Vagina (tissue), 2 donors: Measurements from ENCODE around the gene PPP2R2D. TPM values are rescaled to one million over a fixed set of nuclear protein-coding genes. Genes with fewer than 3 reads are reported as not detected.

ENCODE experiments used
- DNase-seq, 2 donors: peaks; one replicate each; pipeline ENCODE4 v3.0.0-alpha.2; 2017; ENCODE audit errors: extremely low spot score in 2 of 2
- H3K27ac ChIP-seq: fragments of 200-600 bp; sonication (generic); one replicate; pipeline ENCODE4 v1.5.1; 2019
- H3K27me3 ChIP-seq: fragments of 200-600 bp; sonication (generic); one replicate; pipeline ENCODE4 v1.5.1; 2019
- H3K36me3 ChIP-seq, 2 donors: fragments of 200-600 bp; sonication (generic); one replicate each; pipeline ENCODE4 v1.5.1; 2017 to 2019
- H3K4me1 ChIP-seq: fragments of 200-600 bp; sonication (generic); one replicate; pipeline ENCODE4 v1.5.1; 2019
- H3K4me3 ChIP-seq, 2 donors: fragments of 200-600 bp; sonication (generic); 1 replicate in 1 of 2; 2 replicates in 1 of 2; pipeline ENCODE4 v1.5.1; 2016 to 2019
- H3K9me3 ChIP-seq: fragments of 200-600 bp; sonication (generic); one replicate; pipeline ENCODE4 v1.5.1; 2019
- CTCF ChIP-seq, 3 experiments: fragments of 450-650 bp in 2 of 3; fragments of 200-600 bp in 1 of 3; sonication (generic) in 1 of 3; IDR thresholded peaks; one replicate each; pipeline ENCODE4 v1.5.1; 2017 to 2019; ENCODE audit warnings: antibody characterized with exemption in 3 of 3, mild to moderate bottlenecking in 2 of 3, moderate library complexity in 2 of 3
- POLR2A ChIP-seq, 2 donors: fragments of 450-650 bp; IDR thresholded peaks; one replicate each; pipeline ENCODE4 v1.6.1; 2017; ENCODE audit warnings: antibody characterized with exemption in 2 of 2, mild to moderate bottlenecking in 2 of 2, moderate library complexity in 2 of 2
- POLR2AphosphoS5 ChIP-seq, 2 donors: sonication (generic); formaldehyde crosslinking; IDR thresholded peaks; one replicate each; pipeline ENCODE4 v1.9.0; 2017; ENCODE audit warnings: antibody characterized with exemption in 2 of 2, mild to moderate bottlenecking in 2 of 2, low read depth in 1 of 2; ENCODE audit not compliant: insufficient read depth in 1 of 2
- intact Hi-C: fragments of 100-400 bp; cut with DNase I; formaldehyde crosslinking; loops from one replicate; pipeline ENCODE4 v1.15.1; 2023
- total RNA-seq: library from RNA; depleted of rRNA; stranded (reverse); fragments of >200 nt; gene quantifications from one replicate; pipeline ENCODE4 v1.2.3, GENCODE V29; 2016

The PPP2R2D gene
- total RNA-seq, 1 donor from 2014 or later, result 49.4 TPM

DNA sequence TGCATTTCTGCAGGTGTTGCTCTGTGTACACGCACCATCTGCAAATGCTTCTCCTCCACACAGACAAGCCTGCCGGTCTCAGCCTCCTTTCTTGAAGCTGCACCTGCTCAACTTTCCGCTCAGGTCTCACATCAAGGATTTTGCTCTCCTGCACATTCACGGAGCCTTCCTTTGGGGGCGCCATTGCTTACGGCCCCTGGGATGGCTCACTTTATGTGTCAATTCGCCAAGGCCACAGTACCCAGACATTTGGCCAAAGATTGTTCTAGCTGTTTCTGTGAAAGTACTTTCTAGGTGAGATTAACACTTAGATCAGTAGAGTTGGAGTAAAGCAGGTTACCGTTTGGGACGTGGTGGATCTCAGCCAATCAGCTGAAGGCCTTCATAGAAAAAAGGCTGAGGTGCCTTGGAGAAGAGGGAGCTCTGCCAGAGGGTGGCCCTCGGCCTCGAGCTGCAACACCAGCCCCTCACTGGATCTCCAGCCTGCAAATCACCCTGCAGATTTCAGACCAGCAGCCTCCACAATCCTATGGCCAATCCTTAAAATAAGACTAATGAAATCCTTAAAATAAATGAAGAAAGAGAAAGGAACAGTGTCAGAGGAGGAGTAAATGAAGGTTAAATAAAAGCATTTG lies 39.9 kb upstream of the PPP2R2D start:
- no peaks in the 10 kb centered on the region for H3K36me3 ChIP-seq
- no peak for DNase-seq
- H3K4me3 ChIP-seq, result no peak overlapping the region
- no peaks in the 10 kb centered on the region for H3K9me3 ChIP-seq
- no peaks in the 10 kb centered on the region for H3K27me3 ChIP-seq
- H3K27ac ChIP-seq, result no peak overlapping the region
- no peaks in the 10 kb centered on the region for H3K4me1 ChIP-seq
- TF ChIP-seq POLR2AphosphoS5 (IDR thresholded peaks at IDR 0.05; ENCODE audit: insufficient read depth in 1 of 2, low read depth in 1 of 2) (no peak), POLR2A (IDR thresholded peaks at IDR 0.05) (no peak), CTCF (IDR thresholded peaks at IDR 0.05) (no peak)
- intact Hi-C loops, result no loop called here

DNA sequence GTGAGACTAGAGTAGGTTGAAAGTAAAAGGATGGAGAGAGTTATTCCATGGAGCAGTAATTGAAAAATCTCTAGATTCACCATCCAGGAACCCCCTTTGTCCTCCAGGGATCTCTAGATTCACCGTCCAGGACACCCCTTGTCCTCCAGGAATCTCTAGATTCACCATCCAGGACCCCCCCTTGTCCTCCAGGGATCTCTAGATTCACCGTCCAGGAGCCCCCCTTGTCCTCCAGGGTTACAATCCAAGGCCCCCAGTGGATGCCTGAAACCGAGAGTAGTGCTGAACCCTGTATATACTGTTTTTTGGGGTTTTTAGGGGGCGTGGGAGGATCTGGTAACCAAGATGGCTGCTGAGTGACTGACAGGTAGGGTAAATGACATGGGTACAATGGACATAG lies 38.3 kb upstream of the PPP2R2D start:
- DNase-seq, result no peak
- intact Hi-C loops, result no loop called here
- H3K27ac ChIP-seq, result no peak overlapping the region
- no peaks in the 10 kb centered on the region for H3K9me3 ChIP-seq
- TF ChIP-seq POLR2AphosphoS5 (IDR thresholded peaks at IDR 0.05; ENCODE audit: insufficient read depth in 1 of 2, low read depth in 1 of 2), result no peak
- TF ChIP-seq CTCF (IDR thresholded peaks at IDR 0.05), result no peak
- TF ChIP-seq POLR2A (IDR thresholded peaks at IDR 0.05), result no peak
- no peaks in the 10 kb centered on the region for H3K36me3 ChIP-seq
- H3K27me3 ChIP-seq, result no peaks in the 10 kb centered on the region
- H3K4me1 ChIP-seq, result no peaks in the 10 kb centered on the region
- H3K4me3 ChIP-seq, result no peak overlapping the region

DNA sequence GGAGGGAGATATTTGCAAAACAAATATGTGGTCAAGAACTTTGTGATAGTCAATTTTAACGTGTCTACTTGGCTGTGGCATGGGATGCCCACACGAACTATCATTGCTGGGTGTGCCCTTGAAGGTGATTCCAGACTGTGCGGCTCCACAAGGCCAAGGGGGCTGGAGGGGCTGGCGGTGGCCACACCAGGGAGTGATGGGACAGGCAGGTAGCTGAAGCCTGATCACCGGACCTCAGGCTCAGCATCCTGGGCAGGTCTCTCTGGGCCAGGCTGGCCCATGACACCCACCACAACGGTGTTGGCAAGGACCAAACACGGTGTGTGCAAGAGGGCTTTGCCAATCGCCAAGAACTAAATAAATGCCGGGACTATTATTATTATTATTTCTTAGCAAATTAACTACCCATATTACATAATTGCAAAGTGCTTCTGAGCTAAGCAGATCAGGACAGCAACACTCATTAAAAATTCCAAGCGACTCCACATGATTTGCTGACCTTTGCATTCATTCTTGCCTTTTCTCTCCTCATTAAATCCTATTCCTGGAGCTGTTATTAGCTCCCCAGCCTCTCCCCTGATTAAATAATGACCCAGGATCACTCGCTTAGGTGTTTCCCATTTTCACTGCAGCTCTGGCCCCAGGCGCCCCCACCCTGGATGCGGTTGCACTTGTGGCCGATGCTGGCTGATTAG lies 35.4 kb upstream of the PPP2R2D start:
- Histone ChIP-seq H3K9me3 (no peaks in the 10 kb centered on the region), H3K36me3 (no peaks in the 10 kb centered on the region), H3K4me3 (no peak overlapping the region), H3K27me3 (no peaks in the 10 kb centered on the region), H3K27ac (no peak overlapping the region), H3K4me1 (no peaks in the 10 kb centered on the region)
- TF ChIP-seq POLR2AphosphoS5 (IDR thresholded peaks at IDR 0.05; ENCODE audit: insufficient read depth in 1 of 2, low read depth in 1 of 2), result no peak
- no peak for TF ChIP-seq CTCF (IDR thresholded peaks at IDR 0.05)
- no peak for TF ChIP-seq POLR2A (IDR thresholded peaks at IDR 0.05)
- intact Hi-C loops, result no loop called here
- DNase-seq, result no peak

GRCh38 chr10:131866673-131867072 lies 34.1 kb upstream of the PPP2R2D start:
- Histone ChIP-seq H3K27ac (no peak overlapping the region), H3K4me3 (no peak overlapping the region), H3K9me3 (no peaks in the 10 kb centered on the region), H3K36me3 (no peaks in the 10 kb centered on the region), H3K4me1 (no peaks in the 10 kb centered on the region), H3K27me3 (no peaks in the 10 kb centered on the region)
- intact Hi-C loops, result no loop called here
- TF ChIP-seq CTCF (IDR thresholded peaks at IDR 0.05) (no peak), POLR2A (IDR thresholded peaks at IDR 0.05) (no peak), POLR2AphosphoS5 (IDR thresholded peaks at IDR 0.05; ENCODE audit: insufficient read depth in 1 of 2, low read depth in 1 of 2) (no peak)
- DNase-seq, result no peak

GRCh38 chr10:131868436-131868835 lies 32.4 kb upstream of the PPP2R2D start:
- no peaks in the 10 kb centered on the region for H3K9me3 ChIP-seq
- no peak overlapping the region for H3K4me3 ChIP-seq
- intact Hi-C loops, result no loop called here
- no peak for DNase-seq
- no peaks in the 10 kb centered on the region for H3K27me3 ChIP-seq
- no peaks in the 10 kb centered on the region for H3K4me1 ChIP-seq
- no peak overlapping the region for H3K27ac ChIP-seq
- TF ChIP-seq POLR2A (IDR thresholded peaks at IDR 0.05), result no peak
- no peak for TF ChIP-seq POLR2AphosphoS5 (IDR thresholded peaks at IDR 0.05; ENCODE audit: insufficient read depth in 1 of 2, low read depth in 1 of 2)
- no peak for TF ChIP-seq CTCF (IDR thresholded peaks at IDR 0.05)
- no peaks in the 10 kb centered on the region for H3K36me3 ChIP-seq
